Ovary (tissue), 3 donors: ENCODE measurements around the gene DLD.
"Not testable (repeated sequence)": the region's sequence is repeated elsewhere in the genome, so short reads cannot be mapped to it uniquely, and the experiment has no call there.

Source experiments
- EP300 ChIP-seq: sonication (generic); formaldehyde crosslinking; IDR thresholded peaks from one replicate; pipeline ENCODE4 v1.6.1; 2017; ENCODE audit warnings: antibody characterized with exemption
- POLR2A ChIP-seq: fragments of 450-650 bp; IDR thresholded peaks from one replicate; pipeline ENCODE4 v1.6.1; 2017; ENCODE audit warnings: antibody characterized with exemption, mild to moderate bottlenecking, moderate library complexity
- TF ChIP-seq, protein P1 (sequence below), 3 donors: fragments of 450-650 bp in 2 of 3; fragments of 200-600 bp in 1 of 3; IDR thresholded peaks; one replicate each; pipeline versions ENCODE4 v1.5.1 to v1.8.0; 2016 to 2022; ENCODE audit warnings: antibody characterized with exemption in 3 of 3, mild to moderate bottlenecking in 1 of 3
- donor health status: DM: no; HTN: no; CAD: no.

DNA sequence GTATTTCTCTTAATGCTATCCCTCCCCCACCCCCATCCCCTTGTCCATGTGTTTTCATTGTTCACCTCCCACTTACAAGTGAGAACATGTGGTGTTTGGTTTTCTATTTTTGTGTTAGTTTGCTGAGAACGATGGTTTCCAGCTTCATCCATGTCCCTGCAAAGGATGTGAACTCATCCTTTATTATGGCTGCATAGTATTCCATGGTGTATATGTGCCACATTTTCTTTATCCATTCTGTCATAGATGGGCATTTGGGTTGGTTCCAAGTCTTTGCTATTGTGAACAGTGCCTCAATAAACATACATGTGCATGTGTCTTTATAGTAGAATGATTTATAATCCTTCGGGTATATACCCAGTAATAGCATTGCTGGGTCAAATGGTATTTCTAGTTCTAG, 30.8 kb downstream of the DLD start:
- TF ChIP-seq, protein P1, sequence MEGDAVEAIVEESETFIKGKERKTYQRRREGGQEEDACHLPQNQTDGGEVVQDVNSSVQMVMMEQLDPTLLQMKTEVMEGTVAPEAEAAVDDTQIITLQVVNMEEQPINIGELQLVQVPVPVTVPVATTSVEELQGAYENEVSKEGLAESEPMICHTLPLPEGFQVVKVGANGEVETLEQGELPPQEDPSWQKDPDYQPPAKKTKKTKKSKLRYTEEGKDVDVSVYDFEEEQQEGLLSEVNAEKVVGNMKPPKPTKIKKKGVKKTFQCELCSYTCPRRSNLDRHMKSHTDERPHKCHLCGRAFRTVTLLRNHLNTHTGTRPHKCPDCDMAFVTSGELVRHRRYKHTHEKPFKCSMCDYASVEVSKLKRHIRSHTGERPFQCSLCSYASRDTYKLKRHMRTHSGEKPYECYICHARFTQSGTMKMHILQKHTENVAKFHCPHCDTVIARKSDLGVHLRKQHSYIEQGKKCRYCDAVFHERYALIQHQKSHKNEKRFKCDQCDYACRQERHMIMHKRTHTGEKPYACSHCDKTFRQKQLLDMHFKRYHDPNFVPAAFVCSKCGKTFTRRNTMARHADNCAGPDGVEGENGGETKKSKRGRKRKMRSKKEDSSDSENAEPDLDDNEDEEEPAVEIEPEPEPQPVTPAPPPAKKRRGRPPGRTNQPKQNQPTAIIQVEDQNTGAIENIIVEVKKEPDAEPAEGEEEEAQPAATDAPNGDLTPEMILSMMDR (IDR thresholded peaks at IDR 0.05) = not testable (repeated sequence)
- TF ChIP-seq POLR2A, EP300: not testable (repeated sequence)
